Left cardiac atrium (tissue), 4 donors: ENCODE measurements around the gene THAP4. TPM values are rescaled to one million over a fixed set of nuclear protein-coding genes. Genes with fewer than 3 reads are reported as not detected.
"Not testable (repeated sequence)": the region's sequence is repeated elsewhere in the genome, so short reads cannot be mapped to it uniquely, and the experiment has no call there.

ENCODE experiments used
- ATAC-seq, 2 donors: fragments of 200-7000 bp; cut with Tn5 transposase; one replicate each; pipeline ENCODE4 v1.9.1; 2020; ENCODE audit warnings: mild to moderate bottlenecking in 2 of 2, moderate library complexity in 2 of 2
- DNase-seq: peaks from one replicate; pipeline ENCODE4 v3.0.0-alpha.2; 2020
- intact Hi-C, 2 donors: fragments of 100-400 bp; cut with DNase I; formaldehyde crosslinking; loops; one replicate each; pipeline versions ENCODE4 v1.14.1 to v1.15.1; 2022 to 2023
- total RNA-seq, 2 donors: library from RNA; stranded (reverse); fragmentation: NEBNext Ultra II Directional; extraction: Animal tissue kit (Norgen Biotek cat#: 25700); gene quantifications; one replicate each; pipeline ENCODE4 v1.2.1, GENCODE V29; 2021
- donor health status: DM: no; HTN: yes; CAD: no.
- donor health status: DM: no; HTN: yes; CAD: no; lungs with severe emphysema.
- donor health status: DM: yes; HTN: yes; CAD: no.
- donor health status: Dilated cardiomyopathy.

The THAP4 gene
- total RNA-seq, 2 donors from 2014 or later: 73.3 to 74.4 TPM

GRCh38 chr2:241668354-241668753, 31.4 kb upstream of the THAP4 start:
- intact Hi-C loops: no loop called here
- DNase-seq: no peak
- ATAC-seq: no peak

DNA sequence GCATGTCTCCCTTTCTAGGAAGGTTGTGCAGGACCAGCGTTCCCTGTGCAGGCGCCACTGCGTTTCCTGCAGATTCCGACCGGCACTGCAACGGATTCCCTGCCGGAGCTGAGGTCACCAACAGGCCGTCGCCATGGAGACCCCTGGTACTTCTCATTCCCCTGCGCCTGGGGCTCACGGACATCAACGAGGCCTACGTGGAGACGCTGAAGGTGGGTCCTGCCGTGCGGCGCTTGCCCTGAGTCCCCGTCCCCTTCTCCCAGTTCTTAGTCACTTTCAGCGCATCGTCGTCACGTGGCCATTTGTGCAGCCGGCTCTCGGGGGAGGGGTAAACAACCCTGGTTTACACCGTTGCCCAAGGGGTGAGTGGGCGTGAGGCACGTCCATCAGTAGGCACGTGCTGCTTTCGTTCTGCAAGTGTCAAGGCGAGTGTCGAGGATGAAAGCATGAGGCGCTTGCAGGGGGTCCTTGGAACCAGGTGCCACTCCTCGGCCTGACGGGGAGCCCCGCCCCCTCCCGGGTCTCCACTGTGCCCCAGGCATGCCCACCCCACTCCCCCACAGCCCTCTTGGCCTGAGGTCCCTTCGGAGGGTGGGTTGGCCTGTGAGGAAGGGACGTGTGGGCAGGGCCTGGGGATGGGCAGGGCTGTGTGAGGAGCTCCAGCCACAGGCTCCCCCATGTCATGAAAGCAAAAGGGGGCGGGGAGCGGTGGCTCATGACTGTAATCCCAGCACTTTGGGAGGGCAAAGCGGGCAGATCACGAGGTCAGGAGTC, 29.9 kb upstream of the THAP4 start:
- ATAC-seq (no peak), DNase-seq (no peak)
- intact Hi-C loops: no loop called here

GRCh38 chr2:241665731-241666440, 28.9 kb upstream of the THAP4 start:
- ATAC-seq: no peak
- DNase-seq: no peak
- intact Hi-C loops: no loop called here

GRCh38 chr2:241662731-241663130, 25.8 kb upstream of the THAP4 start:
- intact Hi-C loops, DNase-seq, ATAC-seq: not testable (repeated sequence)

DNA sequence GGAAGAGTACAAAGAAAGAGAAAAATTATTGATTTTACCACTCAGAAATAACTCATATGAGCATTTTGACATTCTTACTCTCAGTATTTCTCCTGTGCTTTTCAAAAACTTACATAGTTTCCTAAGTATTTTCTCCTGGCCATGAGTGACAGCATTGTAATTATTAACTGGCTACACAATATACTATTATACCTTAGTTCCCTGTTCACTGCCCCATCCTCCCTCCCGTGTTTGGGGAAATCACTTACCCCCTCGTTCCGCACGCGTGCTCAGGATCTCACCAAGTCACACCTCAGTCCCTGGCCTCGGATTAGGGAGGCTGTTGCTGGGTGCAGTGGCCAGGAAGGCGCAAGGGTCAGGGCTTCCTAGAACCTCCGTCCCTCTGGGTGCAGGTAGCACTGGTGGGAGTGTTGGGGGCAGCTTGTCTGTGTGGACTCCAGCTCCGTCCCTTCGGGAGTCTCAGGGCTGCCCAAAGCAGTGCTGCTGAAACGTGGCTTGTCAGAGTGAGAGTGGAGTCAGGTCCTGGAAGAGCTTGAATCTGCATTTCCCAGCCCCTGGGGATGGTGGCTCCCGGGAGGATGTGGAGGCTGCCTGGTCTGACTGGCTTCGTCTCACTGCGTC, 23.7 kb upstream of the THAP4 start:
- DNase-seq (no peak), ATAC-seq (no peak)
- intact Hi-C loops: no loop called here

DNA sequence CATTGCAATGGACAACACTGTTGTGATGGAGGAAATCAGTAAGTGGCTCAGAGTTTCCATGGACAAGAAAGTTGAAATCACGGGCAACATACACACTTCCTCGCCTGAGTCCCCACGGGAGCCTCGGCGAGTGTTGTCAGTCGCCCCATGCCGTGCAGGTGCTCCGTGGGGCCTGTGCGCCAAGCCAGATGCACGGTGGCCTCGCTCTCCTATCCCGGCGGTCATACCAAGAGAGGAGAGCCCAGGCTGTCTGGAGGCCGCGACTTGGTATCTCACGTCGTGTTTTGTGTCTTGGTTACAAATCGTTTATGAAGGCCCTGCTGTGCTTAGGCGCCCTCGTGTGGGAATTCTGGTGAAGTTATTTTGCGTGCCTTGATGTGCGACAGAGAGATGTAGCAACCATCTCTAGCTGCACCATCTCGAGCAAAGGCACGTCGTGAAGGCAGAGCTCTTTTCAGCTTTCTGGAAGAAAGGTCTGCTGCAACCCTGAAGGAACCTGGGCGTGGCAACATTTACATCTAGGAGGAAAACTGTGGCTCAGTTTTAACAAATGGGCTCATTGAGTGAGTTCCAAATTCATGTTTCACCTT, 22.3 kb upstream of the THAP4 start:
- intact Hi-C loops: no loop called here
- DNase-seq: peak; percentile 61
- ATAC-seq: peak; percentile 39 to 58

- ATAC-seq (no peak), DNase-seq (no peak)
- intact Hi-C loops: no loop called here
Measured at GRCh38 chr2:241658296-241658695, 21.3 kb upstream of the THAP4 start.

DNA sequence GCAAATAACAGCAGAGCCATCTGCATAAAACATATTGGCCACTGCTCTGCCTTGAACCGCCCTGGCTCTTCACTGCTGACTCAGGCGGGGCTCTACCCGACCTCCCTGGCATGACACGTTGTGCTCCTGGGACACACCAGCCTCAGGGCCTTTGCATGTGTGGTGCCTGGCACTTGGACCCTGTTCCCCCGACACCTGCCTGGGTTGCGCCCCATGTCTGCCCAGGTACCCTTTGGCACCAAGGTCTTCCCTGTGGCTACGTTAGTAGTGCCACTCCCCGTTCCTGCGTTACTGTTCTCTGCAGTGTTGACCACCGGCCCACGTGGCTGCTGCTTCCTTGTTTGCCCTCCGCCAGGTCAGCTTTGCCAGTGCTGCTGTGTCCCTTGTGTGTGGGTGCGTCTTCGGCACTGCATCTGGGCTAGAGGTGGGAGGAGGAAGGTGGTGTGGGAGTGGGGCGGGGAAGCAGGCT, 20.9 kb upstream of the THAP4 start:
- no peak for DNase-seq
- ATAC-seq: no peak
- intact Hi-C loops: no loop called here

DNA sequence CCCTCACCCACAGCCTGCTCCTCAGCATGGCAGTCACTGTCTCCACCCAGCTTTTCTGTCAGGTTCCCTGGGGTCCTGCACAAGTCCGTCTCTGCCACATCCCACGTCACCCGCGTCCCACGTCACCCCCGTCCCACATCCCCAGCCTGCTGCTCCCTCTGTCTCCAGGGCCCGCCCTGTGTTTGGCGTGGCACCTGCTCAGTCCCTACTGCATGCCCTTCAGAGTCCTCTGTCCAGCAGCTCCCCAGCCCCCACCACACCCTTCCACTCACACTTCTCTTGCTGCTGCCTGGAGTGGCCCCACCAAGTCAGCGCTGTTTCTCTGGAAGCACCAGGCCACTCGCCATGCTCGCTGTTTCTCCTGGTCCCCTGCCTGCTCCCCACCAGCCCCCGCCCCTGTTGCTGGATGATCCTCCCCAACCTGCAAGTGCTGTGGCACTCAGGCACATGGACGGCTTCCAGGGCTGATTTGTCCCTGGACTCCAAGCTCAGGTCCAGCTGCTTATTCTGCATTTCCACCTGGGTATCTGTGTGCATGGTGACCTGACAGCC, 19.3 kb upstream of the THAP4 start:
- intact Hi-C loops: no loop called here
- ATAC-seq: peak; percentile 49 to 79
- DNase-seq: no peak

- DNase-seq: no peak
- intact Hi-C loops: no loop called here
- no peak for ATAC-seq
Measured at GRCh38 chr2:241655516-241656189, 18.7 kb upstream of the THAP4 start.

DNA sequence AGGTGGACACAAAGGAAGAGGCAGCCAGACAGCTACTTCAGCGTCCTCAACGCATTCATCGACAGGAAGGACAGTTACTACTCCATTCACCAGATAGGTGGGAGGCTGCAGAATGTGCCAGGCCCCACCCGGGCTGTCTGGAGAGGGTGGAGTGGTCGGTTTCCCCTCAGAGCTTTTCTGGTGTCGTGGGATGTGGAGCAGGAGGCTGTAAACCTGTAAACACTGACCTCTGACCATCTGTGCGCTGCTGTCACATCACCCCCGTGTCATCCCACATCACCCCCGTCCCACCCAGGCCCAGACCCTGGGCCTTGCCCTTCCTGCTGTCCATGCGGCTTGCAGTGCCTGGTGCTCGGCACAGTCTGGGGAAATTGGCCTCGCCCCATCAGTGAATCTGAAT, 17.6 kb upstream of the THAP4 start:
- ATAC-seq (no peak), DNase-seq (no peak)
- intact Hi-C loops: no loop called here

DNA sequence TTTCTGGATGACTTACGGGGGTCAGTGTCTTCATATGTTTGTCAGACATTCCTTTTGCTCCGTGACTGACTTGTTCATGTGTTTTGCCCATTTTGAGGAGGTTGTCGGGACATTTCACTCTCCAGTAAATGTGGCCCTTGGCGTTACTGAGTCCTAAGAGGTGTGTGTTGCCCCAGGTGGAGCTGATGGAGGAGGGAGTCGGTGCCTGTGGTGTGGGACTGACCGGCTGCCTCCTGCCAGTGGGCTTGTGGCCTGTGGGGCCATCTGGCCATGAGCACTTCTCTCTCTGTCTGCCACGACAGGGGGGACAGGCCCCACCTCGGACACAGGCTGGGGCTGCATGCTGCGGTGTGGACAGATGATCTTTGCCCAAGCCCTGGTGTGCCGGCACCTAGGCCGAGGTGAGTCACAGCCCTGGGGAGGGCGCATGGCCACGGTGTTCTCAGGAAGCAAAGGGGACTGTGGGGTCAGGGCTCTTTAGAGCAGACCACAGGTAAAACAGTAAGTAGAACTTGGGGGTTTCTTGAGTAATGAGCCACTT, 16.3 kb upstream of the THAP4 start:
- intact Hi-C loops: no loop called here
- ATAC-seq: no peak

GRCh38 chr2:241652722-241653121, 15.8 kb upstream of the THAP4 start:
- intact Hi-C loops: no loop called here
- ATAC-seq: no peak
- no peak for DNase-seq

More for the DNA sequence above, 16.3 kb upstream of the THAP4 start:
- DNase-seq: no peak

- no peak for DNase-seq
- intact Hi-C loops: no loop called here
- ATAC-seq: no peak
Measured at GRCh38 chr2:241652142-241652541, 15.2 kb upstream of the THAP4 start.

DNA sequence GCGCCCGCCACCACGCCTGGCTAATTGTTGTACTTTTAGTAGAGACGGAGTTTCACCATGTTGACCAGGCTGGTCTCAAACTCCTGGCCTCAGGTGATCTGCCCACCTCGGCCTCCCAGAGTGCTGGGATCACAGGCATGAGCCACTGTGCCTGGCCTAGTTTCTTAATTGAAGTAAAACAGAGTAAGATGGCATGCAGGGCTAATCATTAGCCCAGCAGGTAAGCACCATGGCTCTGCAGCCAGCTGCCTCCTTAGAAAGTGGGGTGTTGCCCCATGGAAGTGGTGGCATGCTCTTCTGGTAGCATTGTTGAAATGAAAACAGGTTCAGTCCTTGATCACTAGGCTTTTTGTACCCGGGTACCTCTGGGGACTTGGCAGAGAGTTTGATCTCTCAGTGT, 13.0 kb upstream of the THAP4 start:
- DNase-seq (no peak), ATAC-seq (no peak)
- intact Hi-C loops: no loop called here

DNA sequence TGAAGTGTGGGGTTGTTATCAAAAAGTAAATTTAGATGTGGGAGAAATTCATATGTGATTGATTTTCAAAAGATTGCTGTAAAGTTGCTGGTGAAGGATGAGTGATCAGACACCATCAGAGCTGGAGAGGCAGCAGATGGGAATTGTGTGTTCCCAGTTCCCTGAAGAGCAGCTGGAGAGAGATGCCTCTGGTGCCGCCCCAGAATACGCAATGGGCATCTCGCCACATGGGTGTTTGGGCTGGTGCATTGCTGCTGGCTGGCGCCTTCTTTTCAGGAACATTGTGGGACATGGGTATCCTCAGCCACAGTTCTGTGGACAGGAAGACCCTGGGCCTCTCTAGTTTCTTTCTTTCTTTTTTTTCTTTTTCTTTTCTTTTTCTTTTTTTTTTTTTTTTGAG, 12.4 kb upstream of the THAP4 start:
- DNase-seq (no peak), ATAC-seq (peak; percentile 42 to 49)
- intact Hi-C loops: no loop called here

- DNase-seq: no peak
- ATAC-seq: no peak
- intact Hi-C loops: no loop called here
Measured at GRCh38 chr2:241648453-241648852, 11.5 kb upstream of the THAP4 start.

GRCh38 chr2:241645915-241646645, 9.1 kb upstream of the THAP4 start:
- DNase-seq: no peak
- no peak for ATAC-seq
- intact Hi-C loops: no loop called here
